Adrenal gland (tissue), 5 donors: ENCODE results near the gene ZNF692.

Experiments used
- CTCF ChIP-seq, 6 experiments: fragments of 450-650 bp in 4 of 6; fragments of 200-600 bp in 2 of 6; sonication (generic) in 1 of 6; IDR thresholded peaks; 1 replicate in 5 of 6; 2 replicates in 1 of 6; pipeline versions ENCODE4 v1.5.1 to v1.8.0; 2016 to 2021; ENCODE audit warnings: antibody characterized with exemption in 6 of 6, mild to moderate bottlenecking in 2 of 6, moderate library complexity in 1 of 6
- POLR2A ChIP-seq, 2 donors: fragments of 450-650 bp; IDR thresholded peaks; one replicate each; pipeline ENCODE4 v1.6.1; 2017; ENCODE audit warnings: antibody characterized with exemption in 2 of 2, mild to moderate bottlenecking in 2 of 2, moderate library complexity in 1 of 2
- donor health status: DM: no; HTN: no; CAD: no.

- TF ChIP-seq POLR2A (IDR thresholded peaks at IDR 0.05) (no peak), CTCF (IDR thresholded peaks at IDR 0.05) (no peak)
Observed at GRCh38 chr1:248842781-248843331, 16.0 kb downstream of the ZNF692 start.
